OCI-LY3 (cell line): ENCODE data around the gene TNF.

Source experiments
- H2AFZ ChIP-seq: fragments of 200-600, 300-600 bp; shearing (Covaris generic); 2 replicates; pipeline ENCODE4 v1.6.0; 2014; ENCODE audit warnings: antibody characterized with exemption, low read depth, low read length
- H3K27ac ChIP-seq: fragments of 200-600, 300-600 bp; sonication (generic); 2 replicates; pipeline ENCODE4 v1.5.1; 2014; ENCODE audit warnings: mild to moderate bottlenecking, low read length, moderate library complexity, mixed read lengths
- H3K27me3 ChIP-seq: fragments of 200-600, 300-600 bp; sonication (generic); 2 replicates; pipeline ENCODE4 v1.6.1; 2014; ENCODE audit warnings: low read depth, low read length, mixed read lengths
- H3K36me3 ChIP-seq: fragments of 200-600, 300-600 bp; sonication (generic); replicated peaks from 2 replicates; pipeline ENCODE3; 2014; ENCODE audit warnings: low read depth, low read length, mixed read lengths
- H3K4me1 ChIP-seq: fragments of 300-600, 200-600 bp; sonication (generic); 2 replicates; pipeline ENCODE4 v1.6.1; 2014; ENCODE audit warnings: low read length, mixed read lengths
- H3K4me2 ChIP-seq: fragments of 200-600, 300-600 bp; sonication (generic); 2 replicates; pipeline ENCODE4 v1.6.1; 2014; ENCODE audit warnings: low read length, mixed read lengths
- H3K4me3 ChIP-seq: fragments of 300-600, 200-600 bp; sonication (generic); 2 replicates; pipeline ENCODE4 v1.5.1; 2014; ENCODE audit warnings: antibody characterized with exemption, mild to moderate bottlenecking, low read length, moderate library complexity
- H3K79me2 ChIP-seq: fragments of 300-600, 200-600 bp; shearing (Covaris generic); 2 replicates; pipeline ENCODE4 v1.6.1; 2014; ENCODE audit warnings: mild to moderate bottlenecking, low read length, mixed read lengths
- H3K9ac ChIP-seq: fragments of 300-600, 200-600 bp; shearing (Covaris generic); 2 replicates; pipeline ENCODE4 v1.6.0; 2014; ENCODE audit warnings: mild to moderate bottlenecking, low read length, moderate library complexity
- H3K9me3 ChIP-seq: fragments of 200-600, 300-600 bp; shearing (Covaris generic); 2 replicates; pipeline ENCODE4 v1.6.1; 2014; ENCODE audit warnings: low read length, mixed read lengths; ENCODE audit not compliant: insufficient read depth
- H4K20me1 ChIP-seq: fragments of 200-600, 300-600 bp; sonication (generic); 2 replicates; pipeline ENCODE4 v1.6.1; 2016; ENCODE audit warnings: low read length, mixed read lengths; ENCODE audit not compliant: insufficient read depth
- EZH2phosphoT487 ChIP-seq: fragments of 200-600 bp; shearing (Covaris generic); IDR thresholded peaks from 2 replicates; pipeline ENCODE4 v1.6.1; 2018; ENCODE audit warnings: antibody characterized with exemption, mixed run types, low read depth
- TF ChIP-seq, protein P1 (sequence below): fragments of 200-600, 300-600 bp; sonication (generic); IDR thresholded peaks from 2 replicates; pipeline ENCODE4 v1.5.1; 2014; ENCODE audit warnings: antibody characterized with exemption, low read length, low read depth

The TNF gene

DNA sequence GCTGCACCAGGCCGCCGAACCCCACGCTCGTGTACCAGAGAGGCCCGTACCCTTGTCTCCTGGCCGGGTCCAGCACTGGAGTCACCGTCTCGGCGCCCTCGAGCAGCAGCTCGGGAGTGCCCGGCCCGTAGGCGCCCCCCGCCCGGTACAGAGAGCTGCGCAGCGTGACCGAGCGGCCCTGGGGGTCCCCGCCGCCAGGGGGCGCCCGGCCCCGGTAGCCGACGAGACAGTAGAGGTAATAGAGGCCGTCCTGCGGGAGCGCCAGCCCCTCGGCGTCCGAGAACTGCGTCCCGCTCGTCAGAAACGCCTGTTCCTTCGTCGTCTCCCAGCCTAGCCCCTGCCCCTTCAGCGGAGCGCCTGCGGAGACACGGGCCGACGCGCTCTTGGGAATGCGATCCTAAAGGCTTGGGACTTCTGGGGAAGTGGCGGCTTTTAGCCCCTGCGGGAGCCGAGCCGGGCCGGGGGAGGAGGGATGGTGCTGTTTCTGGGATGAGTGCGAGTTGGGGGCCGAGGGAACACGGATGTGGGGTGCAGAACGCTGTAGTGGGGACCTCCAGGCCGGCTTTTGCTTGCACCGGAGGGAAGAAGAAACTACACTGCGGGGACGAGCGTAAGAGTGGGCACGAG lies 5.6 kb downstream of the TNF start:
- no peaks in the 10 kb centered on the region for H3K27me3 ChIP-seq
- peak overlapping the region; percentile 94 for H3K9ac ChIP-seq
- peaks cover 41% of the 10 kb centered on the region for H3K36me3 ChIP-seq
- peaks cover 76% of the 10 kb centered on the region for H3K79me2 ChIP-seq
- TF ChIP-seq, protein P1, sequence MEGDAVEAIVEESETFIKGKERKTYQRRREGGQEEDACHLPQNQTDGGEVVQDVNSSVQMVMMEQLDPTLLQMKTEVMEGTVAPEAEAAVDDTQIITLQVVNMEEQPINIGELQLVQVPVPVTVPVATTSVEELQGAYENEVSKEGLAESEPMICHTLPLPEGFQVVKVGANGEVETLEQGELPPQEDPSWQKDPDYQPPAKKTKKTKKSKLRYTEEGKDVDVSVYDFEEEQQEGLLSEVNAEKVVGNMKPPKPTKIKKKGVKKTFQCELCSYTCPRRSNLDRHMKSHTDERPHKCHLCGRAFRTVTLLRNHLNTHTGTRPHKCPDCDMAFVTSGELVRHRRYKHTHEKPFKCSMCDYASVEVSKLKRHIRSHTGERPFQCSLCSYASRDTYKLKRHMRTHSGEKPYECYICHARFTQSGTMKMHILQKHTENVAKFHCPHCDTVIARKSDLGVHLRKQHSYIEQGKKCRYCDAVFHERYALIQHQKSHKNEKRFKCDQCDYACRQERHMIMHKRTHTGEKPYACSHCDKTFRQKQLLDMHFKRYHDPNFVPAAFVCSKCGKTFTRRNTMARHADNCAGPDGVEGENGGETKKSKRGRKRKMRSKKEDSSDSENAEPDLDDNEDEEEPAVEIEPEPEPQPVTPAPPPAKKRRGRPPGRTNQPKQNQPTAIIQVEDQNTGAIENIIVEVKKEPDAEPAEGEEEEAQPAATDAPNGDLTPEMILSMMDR, result peak; percentile 74
- TF ChIP-seq EZH2phosphoT487, result no peak
- H3K4me2 ChIP-seq, result peak overlapping the region; percentile 100
- peaks cover 24% of the 10 kb centered on the region for H4K20me1 ChIP-seq
- peaks cover 51% of the 10 kb centered on the region for H3K4me1 ChIP-seq
- H3K9me3 ChIP-seq, result no peaks in the 10 kb centered on the region
- peak overlapping the region; percentile 100 for H3K27ac ChIP-seq
- H3K4me3 ChIP-seq, result peak overlapping the region; percentile 98
- H2AFZ ChIP-seq, result no peak overlapping the region

DNA sequence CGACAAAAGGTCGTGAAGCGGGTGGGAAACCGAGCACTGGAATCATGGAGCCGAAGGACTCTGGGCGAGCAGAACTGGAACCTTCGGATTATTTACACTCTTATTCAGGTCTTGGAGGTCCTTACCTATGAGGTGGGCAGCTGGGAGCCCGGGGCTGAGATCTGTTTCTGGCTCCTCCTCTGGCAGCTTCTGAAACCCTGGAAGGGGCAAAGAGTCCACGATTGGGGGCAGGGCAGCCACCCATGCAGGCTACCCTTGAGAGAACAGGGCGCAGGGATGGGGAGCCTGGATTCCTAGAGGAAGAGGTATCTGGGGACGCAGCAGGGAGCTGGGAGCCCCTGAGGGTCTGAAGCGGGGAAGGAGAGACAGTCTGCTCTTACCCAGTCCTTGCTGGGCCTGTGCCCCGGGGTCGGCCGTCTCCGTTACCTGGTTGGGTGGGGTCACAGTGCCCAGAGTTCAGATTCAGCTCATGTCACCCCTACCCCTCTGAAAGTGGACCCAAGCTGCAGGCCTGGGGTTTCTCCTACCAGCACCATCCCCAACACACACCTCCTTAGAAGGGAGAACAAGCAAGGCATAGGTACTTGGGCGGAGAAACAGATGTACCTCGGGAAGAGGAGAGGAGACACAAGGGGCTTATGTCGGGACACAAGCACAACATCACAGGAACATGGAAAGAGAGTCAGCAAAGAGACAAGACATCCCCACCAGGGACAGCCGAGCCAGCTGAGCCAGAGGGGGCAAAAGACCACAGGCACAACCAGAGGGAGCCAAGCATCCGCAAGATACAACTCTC lies 6.3 kb downstream of the TNF start:
- Histone ChIP-seq H3K9ac (peak overlapping the region; percentile 94), H2AFZ (no peak overlapping the region), H4K20me1 (peaks cover 17% of the 10 kb centered on the region), H3K4me1 (peaks cover 58% of the 10 kb centered on the region), H3K4me3 (peak overlapping the region; percentile 98), H3K27me3 (no peaks in the 10 kb centered on the region), H3K79me2 (peaks cover 69% of the 10 kb centered on the region), H3K4me2 (peak overlapping the region; percentile 100), H3K9me3 (no peaks in the 10 kb centered on the region), H3K36me3 (peaks cover 34% of the 10 kb centered on the region), H3K27ac (peak overlapping the region; percentile 100)
- TF ChIP-seq, protein P1, result no peak
- no peak for TF ChIP-seq EZH2phosphoT487

DNA sequence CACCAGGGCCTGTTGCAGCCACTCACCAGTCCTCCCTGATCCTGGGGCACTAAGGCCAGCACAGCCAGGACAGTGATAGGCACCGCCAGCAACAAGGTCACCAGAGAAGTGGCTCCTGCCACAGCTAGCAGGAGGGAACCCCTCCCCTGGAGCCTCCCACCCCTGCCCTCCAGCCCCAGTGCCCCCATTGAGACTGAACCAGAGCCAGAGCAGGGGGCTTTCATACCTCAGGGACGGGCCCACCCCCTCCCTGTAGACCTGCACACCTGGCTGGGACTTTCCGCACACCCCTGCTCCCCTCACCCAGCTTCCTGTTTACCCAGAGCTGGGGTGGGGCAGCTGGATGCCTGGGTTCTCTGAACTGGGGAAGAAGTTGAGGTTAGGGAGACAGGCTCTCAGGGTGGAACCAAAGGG lies 6.9 kb downstream of the TNF start, which contains the start of gene LTB:
LTB (minus strand) TSS at position 195 of the 414 bp plus-strand sequence; CDS start at position 188, 7 bp downstream.
- Histone ChIP-seq H3K27ac (peak within 1 kb of the TSS; percentile 100), H3K27me3 (no peaks in the 10 kb centered on the region)

More for the DNA sequence above, 6.9 kb downstream of the TNF start, which contains the start of gene LTB:
- Histone ChIP-seq H4K20me1 (peaks cover 11% of the 10 kb centered on the region), H3K4me1 (peaks cover 64% of the 10 kb centered on the region), H3K9ac (peak within 1 kb of the TSS; percentile 94), H3K9me3 (no peaks in the 10 kb centered on the region), H3K4me2 (peak within 1 kb of the TSS; percentile 100), H3K4me3 (peak within 1 kb of the TSS; percentile 98), H2AFZ (no peak within 1 kb of the TSS), H3K36me3 (peaks cover 28% of the 10 kb centered on the region), H3K79me2 (peaks cover 63% of the 10 kb centered on the region)
- no peak for TF ChIP-seq EZH2phosphoT487
- TF ChIP-seq, protein P1, result no peak
